GM19099 (cell line): ENCODE data around the gene NPY2R.

Source experiments
- POLR2A ChIP-seq: IDR thresholded peaks from 3 replicates; pipeline ENCODE4 v1.6.1; 2011; ENCODE audit warnings: low read depth; ENCODE audit not compliant: insufficient read length; ENCODE audit errors: extremely low read depth

The NPY2R gene, protein sequence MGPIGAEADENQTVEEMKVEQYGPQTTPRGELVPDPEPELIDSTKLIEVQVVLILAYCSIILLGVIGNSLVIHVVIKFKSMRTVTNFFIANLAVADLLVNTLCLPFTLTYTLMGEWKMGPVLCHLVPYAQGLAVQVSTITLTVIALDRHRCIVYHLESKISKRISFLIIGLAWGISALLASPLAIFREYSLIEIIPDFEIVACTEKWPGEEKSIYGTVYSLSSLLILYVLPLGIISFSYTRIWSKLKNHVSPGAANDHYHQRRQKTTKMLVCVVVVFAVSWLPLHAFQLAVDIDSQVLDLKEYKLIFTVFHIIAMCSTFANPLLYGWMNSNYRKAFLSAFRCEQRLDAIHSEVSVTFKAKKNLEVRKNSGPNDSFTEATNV

GRCh38 chr4:155208258-155209054, at the start of gene NPY2R:
Gene NPY2R (plus strand): TSS chr4:155208636. CDS start chr4:155213940, 5,304 bp downstream.
- no peak for TF ChIP-seq POLR2A

DNA sequence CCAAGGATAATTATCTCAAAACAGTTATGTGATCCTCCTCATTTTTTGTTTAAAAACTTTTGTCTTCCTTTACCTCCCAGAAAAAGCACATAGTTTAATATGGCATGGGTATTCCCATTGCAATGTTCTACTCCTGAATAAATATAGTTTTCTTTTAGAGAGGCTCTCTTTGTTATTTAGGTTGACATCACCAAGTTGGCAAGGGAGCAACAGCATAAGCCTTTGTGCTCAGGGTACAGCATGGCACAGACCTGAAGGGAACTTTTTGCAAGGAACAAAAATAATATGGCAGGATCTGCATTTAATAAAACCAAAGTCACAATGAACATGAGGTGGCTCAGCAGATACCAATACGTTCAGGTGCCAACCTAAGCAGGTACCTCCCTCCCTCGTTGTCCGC, 47.1 kb upstream of the NPY2R start:
- no peak for TF ChIP-seq POLR2A

GRCh38 chr4:155164718-155165117, 43.7 kb upstream of the NPY2R start:
- TF ChIP-seq POLR2A = no peak

- no peak for TF ChIP-seq POLR2A
Observed at GRCh38 chr4:155170569-155170968, 37.9 kb upstream of the NPY2R start.

- no peak for TF ChIP-seq POLR2A
Observed at GRCh38 chr4:155173371-155173770, 35.1 kb upstream of the NPY2R start.

DNA sequence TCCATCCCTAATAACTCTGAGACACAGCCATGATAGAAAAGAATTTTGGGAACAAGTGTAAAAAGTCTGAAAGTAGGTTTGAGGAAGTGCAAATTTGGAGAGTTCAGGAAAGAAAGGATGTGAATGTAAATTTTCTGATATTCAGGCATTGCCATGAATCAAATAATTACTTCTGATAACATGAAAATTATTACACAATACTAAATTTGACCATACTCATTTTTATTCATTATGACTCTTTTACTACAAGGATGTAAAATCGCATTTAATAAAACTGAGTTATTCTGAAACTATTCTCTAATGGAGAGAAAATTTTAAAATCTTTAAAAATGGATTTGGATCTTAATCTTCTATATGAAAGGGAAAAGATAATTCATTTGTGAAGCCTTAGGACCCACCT, 33.8 kb upstream of the NPY2R start:
- no peak for TF ChIP-seq POLR2A

- TF ChIP-seq POLR2A = no peak
Observed at GRCh38 chr4:155179216-155179615, 29.2 kb upstream of the NPY2R start.

DNA sequence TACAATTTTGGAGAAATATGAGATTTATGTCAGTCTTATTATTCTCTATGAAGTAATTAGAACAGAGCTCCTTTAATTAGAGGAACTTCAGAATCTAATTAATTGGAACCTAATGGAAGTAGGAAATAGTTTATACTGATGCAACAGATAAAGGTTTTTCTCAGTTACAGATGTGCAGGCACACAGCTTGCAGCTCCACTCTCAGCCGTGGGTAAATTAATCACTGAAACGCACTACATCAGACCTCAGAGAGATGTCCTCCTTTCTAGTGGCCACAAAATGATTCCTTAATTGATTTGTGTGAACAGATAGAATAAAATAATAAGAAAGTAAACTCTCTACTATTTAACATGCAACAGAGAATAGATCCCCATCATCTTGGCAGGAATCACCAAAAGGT, 21.5 kb upstream of the NPY2R start:
- TF ChIP-seq POLR2A = no peak

DNA sequence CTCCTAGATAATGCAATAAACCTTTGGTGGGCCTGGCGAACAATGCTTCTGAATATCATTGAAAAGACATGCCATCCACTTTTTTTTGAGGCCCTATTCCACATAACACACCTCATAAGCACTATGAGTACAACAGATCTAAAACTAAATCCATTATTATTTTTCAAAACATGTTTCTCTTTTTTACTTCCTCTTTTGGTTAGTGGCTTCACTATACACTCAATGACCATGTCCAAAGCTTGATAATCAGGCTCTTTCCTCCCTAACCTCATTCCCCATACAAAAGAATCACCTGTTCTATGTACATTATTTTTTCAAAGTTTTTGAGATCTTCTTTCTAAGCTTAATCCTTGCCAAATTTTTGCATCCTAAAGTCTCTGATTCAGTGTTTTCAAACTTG, 20.4 kb upstream of the NPY2R start:
- no peak for TF ChIP-seq POLR2A

- no peak for TF ChIP-seq POLR2A
Observed at GRCh38 chr4:155190099-155190498, 18.3 kb upstream of the NPY2R start.

DNA sequence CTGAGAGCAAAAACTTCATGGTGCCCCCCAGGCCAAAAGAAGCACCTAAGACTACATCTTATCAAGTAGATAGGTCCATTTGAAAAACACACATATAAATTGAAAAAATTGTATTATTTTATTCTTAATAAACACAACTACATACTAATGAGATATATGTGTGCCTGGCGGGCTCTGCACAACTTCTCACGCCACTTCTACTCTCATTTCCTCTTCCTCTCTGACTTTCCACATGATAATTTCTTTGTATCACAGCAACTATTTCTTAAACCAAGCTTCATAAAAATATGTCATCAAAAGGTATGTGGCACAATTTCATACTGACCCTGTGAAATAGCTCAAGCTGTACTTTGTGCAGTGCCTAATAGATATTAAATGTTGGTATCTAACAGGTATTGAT, 10.7 kb upstream of the NPY2R start:
- TF ChIP-seq POLR2A = no peak

DNA sequence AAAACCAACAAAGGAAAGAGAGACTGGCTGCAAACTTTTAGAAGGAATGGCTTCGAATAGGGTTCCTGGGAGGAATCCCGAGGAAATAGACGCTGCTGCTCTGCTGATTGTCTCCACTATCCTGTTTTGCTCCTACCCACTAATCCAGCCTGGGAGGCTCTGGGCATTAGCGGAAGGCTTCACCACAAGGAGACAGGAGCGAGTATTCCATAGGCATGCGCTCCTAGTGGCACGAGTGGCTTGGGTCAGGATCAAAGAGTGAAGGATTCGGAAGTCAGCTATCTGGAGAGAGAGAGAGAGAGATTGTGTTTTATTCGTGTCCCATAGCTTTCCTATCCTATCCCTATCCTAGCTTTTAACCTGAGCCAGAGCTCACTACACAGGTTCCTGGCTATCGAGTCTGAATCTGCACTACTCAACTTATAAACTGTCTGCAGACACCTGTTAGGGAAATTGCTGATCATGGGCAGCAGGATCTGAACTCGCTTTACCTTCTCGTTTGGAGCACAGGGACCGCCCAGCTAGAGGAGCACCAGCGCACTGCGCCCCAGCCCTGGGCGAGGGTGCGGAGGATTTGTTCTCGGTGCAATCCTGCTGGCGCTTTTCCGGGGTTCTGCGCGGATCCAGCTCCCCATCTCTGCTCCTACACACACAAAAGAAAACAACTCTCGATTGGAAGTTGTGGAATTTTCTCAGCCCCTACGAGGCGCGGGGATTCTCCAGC, 740 bp upstream of the NPY2R start:
- TF ChIP-seq POLR2A = no peak

GRCh38 chr4:155220025-155220424, 11.6 kb downstream of the NPY2R start:
- TF ChIP-seq POLR2A = no peak

GRCh38 chr4:155227131-155227530, 18.7 kb downstream of the NPY2R start:
- TF ChIP-seq POLR2A = no peak

DNA sequence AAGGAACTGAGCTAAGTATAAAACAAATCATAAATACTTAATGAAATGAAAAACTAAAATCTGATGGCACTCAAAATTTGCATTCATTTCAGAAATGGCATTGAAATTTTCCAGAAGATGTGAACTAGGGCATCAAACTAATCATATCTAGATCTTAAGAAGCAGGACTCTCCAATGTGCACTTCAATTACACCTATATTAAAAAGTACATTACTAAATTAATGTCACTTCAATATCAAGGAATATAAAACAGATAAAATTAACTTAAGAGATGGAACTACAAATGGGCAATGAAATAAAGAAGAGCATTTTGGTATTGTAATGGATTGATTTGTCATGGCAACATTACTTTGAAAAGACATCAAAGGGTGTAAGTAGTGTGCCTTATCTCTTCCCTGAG, 20.3 kb downstream of the NPY2R start:
- TF ChIP-seq POLR2A = no peak
